H7 (cell line): ENCODE results near the gene PLA2G5. TPM values are rescaled to one million over a fixed set of nuclear protein-coding genes. Genes with fewer than 3 reads are reported as not detected.

Source experiments
- DNase-seq: peaks from one replicate; pipeline ENCODE4 v3.0.0; 2012
- H3K27me3 ChIP-seq: 2 replicates; pipeline ENCODE4 v1.6.0; 2011; ENCODE audit warnings: mild to moderate bottlenecking, low read length; ENCODE audit not compliant: control insufficient read depth, insufficient read depth
- H3K36me3 ChIP-seq: replicated peaks from 2 replicates; pipeline ENCODE4 v1.5.1; 2011; ENCODE audit warnings: low read length; ENCODE audit not compliant: control insufficient read depth, insufficient read depth
- H3K4me3 ChIP-seq: 2 replicates; pipeline ENCODE4 v1.5.1; 2011; ENCODE audit warnings: low read depth, mild to moderate bottlenecking, control low read depth, low read length, moderate library complexity; ENCODE audit not compliant: insufficient read depth
- total RNA-seq: library from RNA; depleted of rRNA; stranded (reverse); fragments of >200 nt; shearing (Covaris generic); gene quantifications from 2 replicates; pipeline ENCODE4 v1.2.3, GENCODE V29; 2014

PLA2G5 gene
- total RNA-seq, 1 experiment from 2014 or later = 0.69 TPM

DNA sequence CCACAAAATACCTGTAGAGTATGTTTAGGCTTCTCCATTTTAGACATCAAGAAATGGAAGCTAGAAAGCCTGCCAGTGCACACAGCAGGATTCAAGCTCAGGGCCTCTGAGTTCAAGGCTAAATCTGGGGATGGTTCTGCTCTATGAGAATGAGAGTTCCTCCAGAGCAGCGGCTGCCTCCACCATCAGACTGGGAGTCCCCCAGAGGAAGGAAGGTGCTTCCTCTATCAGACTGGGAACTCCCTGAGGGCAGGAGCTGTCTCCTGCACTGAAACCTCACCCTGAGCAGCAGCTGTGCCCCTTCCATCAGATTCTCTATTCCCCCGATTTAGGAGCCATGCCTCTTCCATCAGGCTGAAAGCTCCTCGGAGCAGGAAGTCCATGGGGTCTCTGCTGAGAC is 20.1 kb downstream of the PLA2G5 start:
- DNase-seq = no peak
- no peak overlapping the region for H3K4me3 ChIP-seq
- no peaks in the 10 kb centered on the region for H3K36me3 ChIP-seq
- H3K27me3 ChIP-seq = no peaks in the 10 kb centered on the region

GRCh38 chr1:20090641-20091040 is 20.6 kb downstream of the PLA2G5 start:
- DNase-seq = no peak
- no peaks in the 10 kb centered on the region for H3K27me3 ChIP-seq
- no peak overlapping the region for H3K4me3 ChIP-seq
- H3K36me3 ChIP-seq = no peaks in the 10 kb centered on the region

DNA sequence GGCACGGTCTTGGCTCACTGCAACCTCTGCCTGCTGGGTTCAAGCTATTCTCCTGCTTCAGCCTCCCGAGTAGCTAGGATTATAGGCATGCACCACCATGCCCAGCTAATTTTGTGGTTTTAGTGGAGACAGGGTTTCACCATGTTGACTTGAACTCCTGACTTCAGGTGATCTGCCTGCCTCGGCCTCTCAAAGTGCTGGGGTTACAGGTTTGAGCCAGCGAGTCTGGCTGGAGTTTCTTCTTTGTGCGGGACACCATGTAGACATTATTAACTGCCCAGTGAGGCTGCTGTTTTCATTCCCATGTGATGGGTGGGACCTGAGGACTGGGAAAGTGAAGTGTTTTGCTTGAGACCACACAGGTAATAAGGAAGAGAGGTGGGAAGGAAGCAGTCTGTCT is 23.3 kb downstream of the PLA2G5 start:
- DNase-seq = no peak

DNA sequence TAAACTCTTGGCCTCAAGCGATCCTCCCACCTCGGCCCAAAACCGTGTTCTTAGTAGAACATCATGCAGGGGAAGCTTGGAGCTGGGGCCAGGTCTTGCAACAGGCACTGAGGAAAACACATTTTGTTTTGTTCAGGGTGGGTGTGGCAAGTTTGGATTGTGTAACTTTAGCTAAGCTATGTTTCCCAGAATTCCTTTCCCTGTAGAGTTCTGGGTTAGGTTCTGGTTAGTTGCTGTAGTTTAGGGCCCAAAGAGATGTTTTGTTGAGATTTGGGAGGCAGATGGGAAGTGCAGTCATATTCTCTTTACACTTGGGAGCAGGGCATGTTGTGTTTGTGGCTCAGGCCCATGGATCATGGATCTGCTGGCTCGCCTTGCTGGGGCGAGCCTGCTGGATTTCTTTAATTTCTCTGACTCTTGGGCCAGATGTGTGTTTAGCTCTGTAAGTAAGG is 24.0 kb downstream of the PLA2G5 start:
- no peaks in the 10 kb centered on the region for H3K27me3 ChIP-seq
- no peak overlapping the region for H3K4me3 ChIP-seq
- H3K36me3 ChIP-seq = no peaks in the 10 kb centered on the region
- DNase-seq = no peak

More for the DNA sequence above, 23.3 kb downstream of the PLA2G5 start:
- no peak overlapping the region for H3K4me3 ChIP-seq
- no peaks in the 10 kb centered on the region for H3K27me3 ChIP-seq
- no peaks in the 10 kb centered on the region for H3K36me3 ChIP-seq

GRCh38 chr1:20095564-20096434 is 25.8 kb downstream of the PLA2G5 start:
- Histone ChIP-seq H3K27me3 (no peaks in the 10 kb centered on the region), H3K4me3 (no peak overlapping the region), H3K36me3 (no peaks in the 10 kb centered on the region)

GRCh38 chr1:20096840-20097447 is 26.9 kb downstream of the PLA2G5 start:
- no peak for DNase-seq
- no peaks in the 10 kb centered on the region for H3K36me3 ChIP-seq
- no peak overlapping the region for H3K4me3 ChIP-seq
- no peaks in the 10 kb centered on the region for H3K27me3 ChIP-seq

More at GRCh38 chr1:20095564-20096434, 25.8 kb downstream of the PLA2G5 start:
- DNase-seq = no peak

DNA sequence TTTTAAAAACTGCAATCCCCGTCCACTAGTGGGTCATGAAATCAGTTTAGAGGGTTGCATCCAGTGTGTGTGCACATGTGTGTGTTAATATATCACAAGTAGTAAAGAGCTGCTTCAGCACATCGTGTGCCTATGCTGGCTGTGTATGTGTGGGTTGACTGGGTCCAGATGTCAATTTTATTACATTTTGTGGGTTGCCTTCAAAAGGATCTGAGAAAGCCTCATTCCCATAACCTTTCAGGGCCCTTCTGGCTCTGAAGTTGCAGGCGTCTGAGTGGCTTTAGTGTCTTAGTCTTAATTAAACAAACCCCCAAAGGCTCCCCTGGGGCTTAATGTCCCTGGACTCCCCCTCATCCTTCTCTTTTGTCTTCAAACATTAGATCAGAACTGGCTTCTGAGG is 29.5 kb downstream of the PLA2G5 start:
- no peak for DNase-seq
- Histone ChIP-seq H3K4me3 (no peak overlapping the region), H3K27me3 (no peaks in the 10 kb centered on the region), H3K36me3 (no peaks in the 10 kb centered on the region)

DNA sequence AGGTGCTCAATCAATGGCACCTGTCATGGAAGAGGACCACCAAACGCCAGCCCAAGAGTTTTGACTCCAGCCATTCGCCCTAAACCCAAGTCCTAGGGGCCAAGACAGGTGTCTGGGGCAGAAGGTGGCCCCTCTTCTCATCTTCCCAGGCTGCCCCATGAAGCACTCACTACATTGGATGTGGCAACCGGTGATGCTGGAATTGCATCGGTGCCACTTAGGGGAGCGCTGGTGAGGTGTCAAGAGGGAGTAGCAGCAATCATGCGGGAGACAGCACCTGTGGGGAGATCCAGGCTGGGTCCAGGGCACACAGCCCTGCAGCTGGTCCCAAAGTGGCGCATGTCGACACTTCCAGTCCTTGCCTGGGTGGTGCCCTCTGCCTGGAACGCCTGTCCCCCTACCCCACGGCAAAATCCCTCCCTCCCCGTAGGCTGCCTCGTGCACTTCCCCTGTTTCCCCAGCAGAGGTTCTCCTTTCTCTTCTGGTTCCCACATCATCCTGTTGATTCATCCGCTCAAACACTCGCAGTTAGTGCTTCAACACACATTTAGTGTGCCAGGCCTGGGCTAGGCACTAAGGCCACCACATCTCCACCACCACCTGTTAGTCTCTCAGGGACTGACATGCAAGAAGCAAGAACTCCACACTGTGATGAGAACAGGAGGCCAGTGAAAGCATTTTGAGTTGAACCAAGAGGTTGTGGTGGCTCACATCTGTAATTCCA is 30.8 kb downstream of the PLA2G5 start:
- Histone ChIP-seq H3K4me3 (no peak overlapping the region), H3K36me3 (no peaks in the 10 kb centered on the region), H3K27me3 (no peaks in the 10 kb centered on the region)
- peak; percentile 87 for DNase-seq

GRCh38 chr1:20102875-20103274 is 32.9 kb downstream of the PLA2G5 start:
- H3K36me3 ChIP-seq = no peaks in the 10 kb centered on the region
- no peak for DNase-seq
- H3K4me3 ChIP-seq = no peak overlapping the region
- no peaks in the 10 kb centered on the region for H3K27me3 ChIP-seq

GRCh38 chr1:20105856-20106255 is 35.9 kb downstream of the PLA2G5 start:
- no peak overlapping the region for H3K4me3 ChIP-seq
- H3K36me3 ChIP-seq = no peaks in the 10 kb centered on the region
- no peak for DNase-seq
- H3K27me3 ChIP-seq = no peaks in the 10 kb centered on the region

DNA sequence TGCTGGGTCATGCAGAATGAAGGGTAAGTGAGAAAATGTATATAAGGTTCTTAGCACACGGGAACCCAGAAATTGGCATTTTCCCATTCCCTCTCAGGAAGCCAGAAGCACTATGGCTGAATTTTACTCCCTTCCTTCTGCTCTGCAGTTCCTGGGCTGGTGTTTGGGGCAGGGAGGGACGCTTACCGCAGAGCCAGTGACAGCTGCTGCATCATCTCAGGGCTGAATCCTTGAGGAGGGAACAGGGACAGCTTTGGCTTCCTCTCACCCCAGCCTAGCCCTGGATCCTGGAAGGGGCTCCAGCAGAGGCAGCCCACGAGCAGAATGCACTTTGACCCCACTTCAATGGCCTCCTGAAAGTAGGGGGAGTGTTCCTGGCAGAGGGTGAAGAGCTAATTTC is 37.4 kb downstream of the PLA2G5 start:
- no peak for DNase-seq

GRCh38 chr1:20107796-20108195 is 37.8 kb downstream of the PLA2G5 start:
- no peak for DNase-seq
- H3K36me3 ChIP-seq = no peaks in the 10 kb centered on the region
- no peak overlapping the region for H3K4me3 ChIP-seq
- no peaks in the 10 kb centered on the region for H3K27me3 ChIP-seq

More for the DNA sequence above, 37.4 kb downstream of the PLA2G5 start:
- Histone ChIP-seq H3K4me3 (no peak overlapping the region), H3K36me3 (no peaks in the 10 kb centered on the region), H3K27me3 (no peaks in the 10 kb centered on the region)

GRCh38 chr1:20108366-20109123 is 38.6 kb downstream of the PLA2G5 start:
- Histone ChIP-seq H3K36me3 (no peaks in the 10 kb centered on the region), H3K4me3 (no peak overlapping the region), H3K27me3 (no peaks in the 10 kb centered on the region)
- no peak for DNase-seq

DNA sequence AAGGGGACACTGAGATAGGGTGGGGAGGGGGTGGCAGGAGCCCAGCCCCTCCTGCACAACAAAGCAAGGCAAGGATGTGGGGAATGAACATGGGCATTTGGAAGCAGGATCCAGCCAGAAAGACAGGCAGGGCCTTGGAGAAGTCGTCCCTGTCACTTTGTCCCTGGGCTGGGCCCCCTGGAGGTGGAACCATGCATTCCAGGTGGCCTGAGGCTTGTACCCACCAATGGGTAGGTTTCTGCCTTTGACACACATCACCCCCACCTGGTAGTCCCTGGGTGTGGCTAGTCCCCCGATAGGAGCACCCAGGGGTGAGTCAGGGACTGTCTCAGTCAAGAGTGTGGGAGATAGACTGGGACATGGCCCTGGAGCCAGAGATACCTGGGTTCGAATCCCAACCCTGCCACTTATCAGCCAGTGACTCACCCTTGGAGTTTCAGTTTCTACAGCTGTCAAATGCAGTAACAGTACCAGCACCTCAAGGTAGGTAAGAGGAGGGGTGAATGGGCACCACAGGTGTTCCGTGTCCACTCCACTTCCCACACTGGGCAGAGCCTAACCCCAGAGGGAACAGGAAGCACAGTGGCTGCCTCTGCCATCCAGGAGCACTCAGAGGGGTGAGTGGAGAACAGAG is 39.3 kb downstream of the PLA2G5 start:
- H3K27me3 ChIP-seq = no peaks in the 10 kb centered on the region
- H3K36me3 ChIP-seq = no peaks in the 10 kb centered on the region
- H3K4me3 ChIP-seq = no peak overlapping the region
- no peak for DNase-seq
